Midbrain (tissue), 1 donor: ENCODE results near the gene LAMA4.
"Not testable (repeated sequence)": the region's sequence is repeated elsewhere in the genome, so short reads cannot be mapped to it uniquely, and the experiment has no call there.

Source experiments
- DNase-seq: peaks from one replicate; lab custom pipeline; 2025; lab: John Stamatoyannopoulos, UW

The LAMA4 gene

DNA sequence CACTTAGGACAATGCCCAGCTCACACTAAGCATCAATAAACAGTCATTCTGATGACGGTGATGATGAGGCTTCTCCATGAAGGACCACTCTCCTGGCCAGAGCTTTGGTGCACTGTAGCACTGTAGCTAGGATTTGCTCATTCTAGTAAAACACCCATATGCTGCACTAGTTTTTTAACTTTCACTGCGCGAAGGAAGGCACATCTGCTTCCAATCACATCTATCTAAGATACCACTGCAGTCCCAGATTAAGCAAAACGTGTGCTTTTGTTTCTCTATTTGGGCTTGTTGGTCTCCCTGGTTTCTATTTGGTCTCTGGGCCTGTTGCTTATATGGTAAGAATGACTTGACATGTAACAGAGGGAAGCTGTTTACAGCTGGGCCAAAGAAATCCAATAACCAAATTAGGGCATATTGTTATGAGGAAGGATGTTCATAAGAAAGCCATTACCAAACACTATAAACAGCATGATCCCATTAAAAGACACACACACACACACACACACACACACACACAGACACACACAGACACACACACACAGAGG lies 104.6 kb downstream of the LAMA4 start:
- DNase-seq = no peak

DNA sequence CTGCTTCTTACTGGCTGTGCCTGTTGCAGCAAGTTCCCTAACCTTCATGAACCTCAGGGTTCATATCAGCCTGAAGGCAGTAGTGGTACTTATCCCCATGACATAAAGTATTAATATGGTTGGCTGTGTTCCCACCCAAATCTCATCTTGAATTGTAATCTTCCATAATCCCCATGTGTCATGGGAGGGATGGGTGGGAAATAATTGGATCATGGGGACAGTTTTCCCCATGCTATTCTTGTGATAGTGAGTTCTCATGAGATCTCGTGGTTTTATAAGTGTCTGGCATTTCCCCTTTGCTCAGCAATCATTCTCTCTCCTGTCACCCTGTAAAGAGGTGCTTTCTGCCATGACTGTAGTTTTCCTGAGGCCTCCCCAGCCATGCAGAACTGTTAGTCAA lies 105.1 kb downstream of the LAMA4 start:
- no peak for DNase-seq

DNA sequence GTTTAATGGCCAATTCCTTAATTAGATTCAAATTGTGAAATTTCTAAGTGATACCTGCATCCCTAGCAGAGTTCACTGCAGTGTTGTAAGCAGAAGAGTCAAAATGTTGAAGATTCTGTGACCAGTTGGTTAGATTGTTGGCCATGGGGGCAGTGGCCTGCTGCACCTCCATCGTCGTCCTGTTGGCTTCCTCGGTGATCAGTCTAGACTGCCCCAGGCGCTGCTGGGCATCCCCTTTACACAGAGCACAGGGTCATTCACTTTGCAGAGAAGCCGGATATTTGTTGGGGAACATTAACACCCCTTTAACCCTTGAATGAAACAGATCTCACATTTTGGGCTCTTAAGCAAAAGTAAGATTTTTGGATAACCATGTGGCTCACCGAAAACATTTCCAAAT lies 106.3 kb downstream of the LAMA4 start:
- no peak for DNase-seq

DNA sequence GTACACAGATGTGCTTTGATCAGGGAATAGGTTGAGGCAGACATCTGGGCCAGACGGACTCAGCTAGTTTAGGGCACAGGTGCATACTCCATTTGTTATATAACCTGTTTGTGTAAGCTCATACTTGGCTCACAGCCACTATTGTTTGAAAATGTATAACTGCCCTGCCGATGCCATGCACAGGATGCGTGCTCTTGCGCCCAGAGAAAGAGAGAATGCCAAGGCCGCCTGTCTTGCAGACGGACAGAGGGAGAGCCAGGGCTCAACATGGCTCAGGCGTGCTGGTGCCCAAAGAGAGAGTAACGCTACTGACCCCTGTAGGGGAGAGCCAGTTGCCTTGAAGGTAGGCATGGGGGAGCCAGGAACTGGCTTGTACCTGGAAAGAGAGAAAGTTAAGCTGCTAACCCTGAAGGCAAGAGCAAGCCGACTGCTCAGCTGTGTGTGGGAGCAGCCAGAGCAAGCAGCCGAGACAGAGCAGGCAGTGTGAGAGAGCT lies 109.2 kb downstream of the LAMA4 start:
- no peak for DNase-seq

DNA sequence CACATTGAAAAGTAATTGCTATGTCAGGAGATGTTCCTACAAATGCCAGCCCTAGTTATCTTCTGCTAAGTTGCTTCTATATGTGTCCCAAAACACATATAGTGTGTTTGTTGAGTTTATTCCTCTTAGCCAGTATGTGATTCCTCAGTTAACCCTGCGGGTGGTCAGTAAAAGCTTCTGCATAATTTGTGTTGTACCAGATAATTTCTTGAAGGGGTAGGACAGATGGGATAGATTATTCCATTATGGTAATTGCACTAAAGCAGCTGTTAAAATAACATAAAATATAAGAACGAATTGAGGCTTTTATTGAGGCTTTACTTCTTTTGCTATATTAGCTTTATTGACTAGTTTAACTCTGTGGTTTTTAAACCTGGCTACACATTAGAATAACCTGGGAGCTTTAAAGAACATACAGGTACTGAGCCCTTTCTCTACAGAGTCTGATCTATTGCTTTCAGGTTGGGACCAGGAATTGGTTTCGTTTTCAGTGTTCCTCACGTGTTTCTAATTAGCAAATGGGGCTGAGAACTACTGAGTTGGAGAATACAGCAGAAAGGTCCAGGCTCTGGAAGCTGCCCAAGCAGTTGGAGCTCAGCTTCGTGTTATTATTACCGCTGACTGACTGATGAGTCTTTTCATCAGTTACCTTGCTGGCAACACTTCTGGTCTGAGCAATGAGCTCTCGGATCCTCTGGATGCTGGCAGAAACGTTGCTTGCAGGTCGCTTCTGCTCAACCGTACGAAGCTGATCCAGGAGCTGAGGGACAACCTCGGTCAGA lies 110.0 kb downstream of the LAMA4 start:
- no peak for DNase-seq

DNA sequence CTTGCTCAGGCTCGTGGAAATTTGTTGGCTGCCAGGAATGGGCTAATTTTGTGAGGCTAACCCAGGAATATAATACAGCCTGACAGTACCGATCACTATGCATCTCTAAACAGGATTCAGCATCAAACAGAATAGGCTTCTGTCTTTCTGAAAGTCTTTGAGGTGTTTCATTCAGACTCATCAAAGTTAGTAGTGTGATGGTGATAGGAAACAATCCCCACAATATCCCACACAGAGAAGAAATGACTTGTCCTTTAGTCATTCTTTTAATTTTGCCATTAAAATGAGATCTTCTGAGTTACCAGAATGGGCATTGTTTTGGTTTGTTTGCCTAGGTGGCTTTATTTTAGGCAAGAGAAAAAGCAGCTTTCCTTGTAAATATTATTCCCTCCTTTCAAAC lies 112.7 kb downstream of the LAMA4 start:
- DNase-seq = no peak

DNA sequence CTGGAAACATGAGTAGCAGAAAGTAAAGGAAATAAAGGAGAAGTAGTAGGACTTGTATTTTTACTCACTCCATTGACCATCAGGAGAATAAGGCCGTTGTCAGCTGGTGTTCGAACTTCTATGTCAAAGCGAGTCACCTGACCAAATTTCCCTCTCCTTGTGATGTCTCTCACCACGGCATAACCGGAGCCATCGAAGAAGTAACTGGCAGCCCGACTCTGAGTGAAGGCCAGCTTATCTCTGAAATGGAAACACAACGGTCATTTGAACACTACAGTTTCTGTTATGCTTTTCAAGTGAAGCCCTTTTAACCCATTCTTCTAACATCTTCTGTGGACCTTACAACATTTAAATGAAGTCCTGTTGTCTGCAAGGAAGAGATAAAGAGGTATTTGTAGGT lies 115.3 kb downstream of the LAMA4 start:
- no peak for DNase-seq

DNA sequence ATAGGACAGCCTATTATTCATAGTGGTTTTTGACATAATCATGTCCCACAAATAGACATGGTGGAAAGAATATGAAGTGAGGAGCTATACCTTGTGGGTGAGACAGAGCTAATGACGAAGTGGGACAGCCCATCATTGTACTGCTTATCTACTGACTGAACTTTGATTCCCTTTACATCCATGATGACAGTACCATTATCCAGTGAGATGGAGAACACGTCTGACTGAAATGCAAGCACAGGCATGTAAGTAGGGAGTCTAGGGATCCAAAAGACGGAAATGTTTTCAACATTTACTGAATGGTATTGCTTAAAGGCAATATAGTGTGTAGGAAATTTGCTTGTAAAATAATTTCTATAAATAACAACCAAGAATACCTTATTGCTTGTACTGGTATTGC lies 123.5 kb downstream of the LAMA4 start:
- no peak for DNase-seq

DNA sequence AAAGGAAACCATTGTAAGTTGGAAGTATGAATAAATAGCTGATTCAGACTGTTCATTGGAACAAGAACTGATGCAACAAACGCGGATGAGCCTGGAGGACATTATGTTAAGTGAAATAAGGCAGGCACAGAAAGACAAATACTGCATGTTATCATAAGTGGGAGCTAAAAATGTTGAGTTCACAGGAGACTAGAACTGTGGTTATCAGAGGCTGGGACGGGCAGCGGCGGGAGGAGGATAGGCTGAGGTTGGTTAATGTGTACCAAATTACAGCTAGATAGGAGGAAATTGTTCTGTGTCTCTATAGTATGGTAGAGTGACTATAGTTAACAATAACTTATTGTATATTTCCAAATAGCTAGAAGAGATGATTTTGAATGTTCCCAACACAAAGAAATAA lies 126.2 kb downstream of the LAMA4 start:
- no peak for DNase-seq

DNA sequence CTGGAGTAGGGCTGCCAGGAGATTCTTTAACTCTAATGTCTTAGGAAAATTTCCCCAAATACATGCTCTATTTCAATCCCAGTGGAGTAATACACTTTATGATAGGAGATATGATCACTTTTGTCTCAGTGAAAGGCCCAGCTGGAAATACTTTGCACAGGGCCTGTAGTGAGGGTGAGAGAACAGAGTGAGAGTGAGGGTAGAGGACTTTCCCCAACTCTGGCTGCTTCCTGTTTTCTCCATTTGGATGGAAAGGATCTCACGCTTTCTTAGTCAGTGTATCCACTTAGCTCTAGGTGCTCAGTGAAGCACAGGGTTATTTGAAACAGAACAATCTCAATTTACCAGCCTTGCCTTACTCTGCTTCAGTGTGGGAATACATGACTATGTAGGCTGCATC lies 130.4 kb downstream of the LAMA4 start:
- DNase-seq = no peak

DNA sequence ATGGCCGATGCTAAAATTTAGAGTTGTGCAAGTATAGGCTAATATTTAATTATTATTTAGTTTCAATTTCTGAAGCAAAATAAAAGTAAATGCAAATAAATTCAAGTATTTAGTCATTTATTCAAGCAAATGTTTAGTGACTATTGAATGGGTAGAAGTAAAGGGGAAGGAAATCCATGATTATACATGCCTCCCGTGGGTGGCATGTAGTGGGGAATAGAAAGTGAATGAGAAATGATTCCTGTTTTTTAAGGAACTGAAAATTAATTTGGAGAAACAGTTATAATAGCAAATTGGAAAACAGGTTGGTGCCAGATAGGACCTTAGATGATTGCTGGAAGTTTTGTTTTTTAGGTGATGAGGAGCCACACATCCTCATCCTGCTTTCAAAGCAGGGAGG lies 131.6 kb downstream of the LAMA4 start:
- no peak for DNase-seq

DNA sequence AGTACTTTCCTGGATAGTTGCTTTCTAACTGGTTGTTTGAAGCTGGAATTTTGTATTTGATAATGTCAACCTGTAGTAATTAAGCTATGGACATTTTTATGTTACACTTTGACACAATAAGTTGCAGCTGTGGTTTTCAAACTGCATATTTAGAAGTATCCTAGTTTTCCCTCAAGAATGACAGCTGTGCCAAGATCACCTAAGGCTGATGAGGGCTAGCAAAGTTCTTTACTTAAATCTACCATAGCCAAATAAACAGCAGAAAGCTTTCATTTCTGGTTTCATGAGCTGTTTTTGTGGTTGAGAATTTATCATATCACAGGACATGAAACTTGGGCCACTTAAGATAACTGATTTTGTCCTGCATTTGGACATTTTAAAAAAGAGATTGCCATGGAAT lies 136.3 kb downstream of the LAMA4 start:
- no peak for DNase-seq

DNA sequence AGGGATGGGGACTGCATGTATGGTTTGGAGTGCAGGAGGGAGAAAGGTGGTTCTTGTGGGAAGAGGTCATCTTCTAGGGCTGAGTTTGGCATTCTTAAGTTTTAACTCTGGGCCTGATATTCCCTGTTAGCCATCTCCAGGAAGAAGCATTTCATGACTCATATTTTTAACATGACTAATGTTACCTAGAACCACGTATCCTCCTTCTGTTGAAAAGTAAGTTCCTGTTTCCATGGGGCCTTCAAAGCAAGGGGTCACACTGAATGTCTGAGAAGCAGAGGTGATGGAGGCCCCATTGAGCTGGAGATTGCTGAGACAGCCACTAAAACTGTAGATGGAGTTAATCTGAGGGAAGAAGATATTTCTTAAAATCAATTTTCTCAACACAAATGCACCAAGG lies 136.8 kb downstream of the LAMA4 start:
- no peak for DNase-seq

DNA sequence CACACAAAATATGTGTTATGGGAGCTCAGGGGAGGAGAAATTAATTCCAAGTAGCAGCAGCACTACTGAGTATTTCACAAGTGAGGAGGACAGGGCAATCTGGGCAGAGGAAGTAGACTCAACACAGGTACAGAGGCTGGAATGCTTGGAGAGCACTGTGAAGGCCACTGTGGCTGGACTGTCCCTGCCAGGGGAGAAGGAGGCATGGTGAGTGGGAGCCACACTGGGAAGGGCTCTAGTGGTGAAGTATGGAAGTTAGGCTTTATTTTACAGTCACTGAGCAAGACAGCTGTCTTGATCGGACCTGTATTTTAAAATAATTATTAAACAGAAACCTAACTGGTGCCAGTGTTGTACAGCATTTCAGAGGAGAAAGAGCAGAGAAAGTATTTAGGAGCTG lies 138.1 kb downstream of the LAMA4 start:
- DNase-seq = no peak

DNA sequence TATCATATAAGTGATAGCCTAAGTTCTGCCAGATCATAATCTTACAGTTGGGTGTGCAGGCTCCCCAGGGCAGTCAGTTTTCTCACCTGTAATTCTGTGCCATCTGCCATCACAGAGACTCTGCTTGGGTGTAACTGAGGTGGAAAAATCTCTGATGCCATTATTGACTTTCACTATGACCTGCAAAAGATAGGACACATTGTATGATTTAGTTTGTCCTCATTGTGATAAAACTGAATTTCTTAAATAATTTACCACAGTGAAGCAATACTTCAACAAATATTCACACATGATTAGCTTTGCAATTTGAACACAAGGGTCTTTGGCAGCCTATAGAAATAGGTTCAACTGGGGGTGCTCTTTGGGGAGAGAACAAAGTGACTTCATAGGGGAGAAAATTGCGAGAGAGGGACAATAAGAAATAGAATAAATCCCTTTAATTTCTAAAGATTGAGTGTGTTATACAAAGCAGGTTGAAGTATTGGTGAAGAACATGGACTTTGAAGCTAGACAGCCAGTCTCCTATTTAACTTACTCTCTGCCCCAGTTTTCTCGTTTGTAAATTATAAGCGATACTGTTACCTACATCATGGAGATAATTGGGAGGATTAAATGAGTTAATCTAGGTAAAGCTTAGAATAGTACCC lies 139.7 kb downstream of the LAMA4 start:
- DNase-seq = no peak

DNA sequence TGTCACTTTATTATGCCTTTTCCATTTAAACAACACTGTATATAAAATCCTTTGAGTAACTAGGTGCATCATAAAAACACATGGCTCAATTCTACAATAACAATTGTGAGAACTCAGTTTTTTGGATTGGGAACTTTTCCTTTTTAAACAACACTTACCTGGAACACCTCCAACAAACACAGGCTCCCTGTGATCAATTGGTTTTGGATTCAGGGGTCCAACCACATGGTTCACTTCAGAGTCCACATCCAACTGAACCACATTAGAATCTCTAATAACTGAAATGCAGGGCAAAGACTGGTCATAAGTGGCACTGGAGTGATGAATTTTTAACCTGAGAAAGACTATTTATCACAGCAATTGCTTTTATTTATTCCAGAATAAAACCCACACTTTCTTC lies 140.4 kb downstream of the LAMA4 start:
- no peak for DNase-seq

DNA sequence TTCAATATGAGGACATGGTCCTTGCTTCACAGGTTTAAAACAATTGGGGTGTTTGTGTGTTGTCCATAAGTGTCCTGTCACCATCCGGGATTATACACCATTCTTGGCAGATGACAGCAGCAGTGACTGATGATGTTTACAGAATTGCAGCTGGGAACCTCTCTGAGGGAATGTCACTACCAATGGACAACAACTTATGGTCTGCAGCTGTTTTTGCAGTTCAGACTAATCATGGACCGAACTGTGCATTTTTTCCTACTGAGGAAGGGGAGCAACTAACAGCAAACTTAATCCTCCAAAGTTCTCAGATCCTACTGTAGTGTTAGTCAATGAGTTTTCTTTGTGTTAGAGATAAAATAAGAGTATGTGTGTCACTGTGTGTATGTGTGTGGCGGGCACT lies 140.9 kb downstream of the LAMA4 start:
- DNase-seq = peak; percentile 19

DNA sequence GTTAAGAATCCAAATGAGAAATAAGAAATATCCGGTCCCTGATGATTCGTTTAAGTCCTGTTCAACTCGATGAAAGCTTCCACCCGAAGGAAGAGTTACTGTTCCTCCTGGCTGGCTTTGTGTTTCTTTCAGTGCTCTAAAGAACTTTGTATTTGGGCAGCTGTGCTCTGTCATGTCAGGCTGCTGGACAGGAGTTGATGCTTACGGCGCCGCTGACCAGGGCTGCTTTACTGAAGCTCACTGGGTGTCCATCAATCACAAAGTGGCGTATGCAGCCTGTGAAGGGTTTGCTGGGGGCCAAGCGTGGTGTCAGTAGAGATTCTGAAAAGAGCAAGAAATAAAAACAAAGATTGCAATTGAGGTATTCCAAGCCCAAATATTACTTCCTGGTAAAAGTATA lies 145.1 kb downstream of the LAMA4 start:
- DNase-seq = no peak

DNA sequence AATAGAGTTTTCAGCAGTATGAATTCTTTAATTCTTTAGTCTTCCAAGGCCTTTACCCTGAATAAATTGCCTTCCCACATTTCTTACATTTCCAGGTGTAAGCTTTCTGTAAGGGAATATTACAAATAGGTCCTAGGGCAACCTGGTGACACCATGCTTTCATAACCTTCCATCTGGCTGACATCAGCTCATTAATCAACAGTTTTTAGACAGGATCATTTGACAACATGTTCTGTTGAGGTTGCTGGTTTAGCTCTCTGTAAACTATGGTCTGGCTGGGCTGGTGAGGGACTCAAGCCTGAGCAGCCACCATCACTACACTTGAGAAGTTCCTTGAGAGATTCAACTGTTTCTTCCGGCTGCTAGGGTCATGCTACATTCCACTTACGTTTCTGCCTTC lies 147.8 kb downstream of the LAMA4 start:
- no peak for DNase-seq

DNA sequence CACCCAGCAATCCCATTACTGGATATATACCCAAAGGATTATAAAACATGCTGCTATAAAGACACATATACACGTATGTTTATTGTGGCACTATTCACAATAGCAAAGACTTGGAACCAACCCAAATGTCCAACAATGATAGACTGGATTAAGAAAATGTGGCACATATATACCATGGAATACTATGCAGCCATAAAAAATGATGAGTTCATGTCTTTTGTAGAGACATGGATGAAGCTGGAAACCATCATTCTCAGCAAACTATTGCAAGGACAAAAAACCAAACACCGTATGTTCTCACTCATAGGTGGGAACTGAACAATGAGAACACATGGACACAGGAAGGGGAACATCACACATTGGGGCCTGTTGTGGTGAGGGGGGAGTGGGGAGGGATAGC lies 148.3 kb downstream of the LAMA4 start:
- DNase-seq = not testable (repeated sequence)

DNA sequence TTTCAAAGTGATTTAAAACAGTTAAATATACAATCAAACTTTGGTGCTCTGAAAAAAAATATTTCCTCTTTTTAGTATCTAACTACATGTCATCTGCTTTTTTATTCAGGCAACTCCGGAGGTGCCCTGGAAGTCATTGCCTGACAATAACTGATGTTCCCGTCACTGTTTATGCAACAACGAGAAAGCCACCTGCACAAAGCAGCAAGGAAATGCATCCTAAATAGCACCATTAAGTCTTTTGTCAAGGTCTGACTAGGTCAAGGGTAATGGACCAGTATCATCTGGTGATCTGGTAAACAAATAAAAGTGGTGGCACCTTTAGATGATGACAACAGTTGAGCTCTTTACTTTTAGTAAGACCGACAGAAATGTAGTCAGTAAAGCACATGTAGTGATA lies 153.8 kb downstream of the LAMA4 start:
- DNase-seq = no peak

DNA sequence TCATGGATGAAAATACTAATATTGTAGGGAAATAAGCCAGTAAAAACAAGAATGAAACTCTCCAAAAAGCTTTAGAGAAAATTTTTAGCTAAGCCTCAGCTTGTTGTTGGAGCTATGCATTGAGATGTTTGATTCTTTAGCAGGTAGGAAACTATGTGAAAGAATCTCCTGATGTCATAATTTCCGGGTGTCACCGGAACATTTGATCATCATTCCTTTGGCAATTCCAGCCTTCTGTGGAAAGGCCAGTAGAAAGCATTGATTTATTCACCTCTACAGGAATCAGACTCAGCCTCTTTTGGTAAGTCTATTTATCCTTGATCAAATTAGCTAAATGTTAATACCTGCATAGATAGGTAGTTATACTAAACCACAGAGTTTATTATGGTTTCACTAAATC lies 157.5 kb downstream of the LAMA4 start:
- DNase-seq = no peak

DNA sequence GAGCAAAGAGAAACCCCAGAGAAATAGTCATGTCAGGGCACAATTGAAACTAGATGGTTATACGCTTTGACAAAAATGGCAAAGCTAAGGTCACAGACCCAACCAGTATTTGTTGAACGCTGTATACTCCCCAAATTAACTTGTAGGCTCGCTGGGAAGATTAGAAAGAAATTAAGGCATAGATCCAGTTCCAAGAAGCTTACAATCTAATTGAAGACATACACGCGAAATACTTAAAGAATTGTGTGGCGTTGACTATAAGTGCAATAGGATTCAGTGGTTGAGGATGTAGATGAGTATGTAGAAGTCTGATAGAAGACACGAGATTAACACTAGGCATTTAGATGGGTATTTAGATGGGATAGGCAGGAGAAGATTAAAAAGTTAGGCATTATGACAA lies 166.5 kb downstream of the LAMA4 start:
- DNase-seq = no peak
